Osteocyte (in vitro differentiated cells): ENCODE results near the gene PMPCB. TPM values are rescaled to one million over a fixed set of nuclear protein-coding genes. Genes with fewer than 3 reads are reported as not detected.

Source experiments
- DNase-seq: peaks from one replicate; pipeline ENCODE4 v3.0.0; 2021; ENCODE audit warnings: mixed read lengths; ENCODE audit not compliant: unreplicated experiment; ENCODE audit errors: extremely low spot score
- H3K27ac Mint-ChIP-seq: one replicate; pipeline ENCODE4 v1.8.0; 2021; ENCODE audit warnings: mild to moderate bottlenecking, mixed read lengths; ENCODE audit not compliant: unreplicated experiment
- H3K27me3 Mint-ChIP-seq: one replicate; pipeline ENCODE4 v1.8.0; 2021; ENCODE audit warnings: mixed read lengths; ENCODE audit not compliant: unreplicated experiment
- H3K36me3 Mint-ChIP-seq: one replicate; pipeline ENCODE4 v1.8.0; 2021; ENCODE audit warnings: mixed read lengths; ENCODE audit not compliant: unreplicated experiment
- H3K4me1 Mint-ChIP-seq: one replicate; pipeline ENCODE4 v1.8.0; 2021; ENCODE audit warnings: mixed read lengths; ENCODE audit not compliant: unreplicated experiment
- H3K4me3 Mint-ChIP-seq: one replicate; pipeline ENCODE4 v1.8.0; 2021; ENCODE audit warnings: mild to moderate bottlenecking, moderate library complexity, mixed read lengths; ENCODE audit not compliant: unreplicated experiment
- H3K9me3 Mint-ChIP-seq: one replicate; pipeline ENCODE4 v1.8.0; 2021; ENCODE audit warnings: mixed read lengths; ENCODE audit not compliant: unreplicated experiment
- total RNA-seq: library from RNA; stranded (reverse); gene quantifications from 2 replicates; pipeline ENCODE4 v1.2.1, GENCODE V29; 2021
- TF ChIP-seq, protein P1 (sequence below): fragments of 200-600 bp; sonication (generic); IDR thresholded peaks from 2 replicates; pipeline ENCODE4 v1.5.0; 2021; ENCODE audit warnings: antibody characterized with exemption, mild to moderate bottlenecking, moderate library complexity

PMPCB gene
- total RNA-seq, 1 donor from 2014 or later: 52.7 TPM

DNA sequence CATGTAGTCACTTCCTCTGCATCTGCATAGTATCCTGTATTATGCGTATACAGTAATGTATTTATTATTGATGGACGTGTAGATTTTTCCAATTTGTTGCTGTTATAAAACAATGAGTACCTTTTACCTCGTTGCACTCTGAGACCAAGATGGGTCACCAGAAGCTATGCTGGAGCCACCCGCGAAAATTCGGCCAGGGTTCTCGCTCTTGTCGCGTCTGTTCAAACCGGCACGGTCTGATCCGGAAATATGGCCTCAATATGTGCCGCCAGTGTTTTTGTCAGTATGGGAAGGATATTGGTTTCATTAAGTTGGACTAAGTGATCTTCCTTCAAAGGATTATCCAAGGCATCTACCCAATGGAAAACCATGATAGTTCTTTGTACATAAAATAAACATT is 51.2 kb downstream of the PMPCB start:
- no peaks in the 10 kb centered on the region for H3K9me3 Mint-ChIP-seq
- H3K4me1 Mint-ChIP-seq: peaks cover 38% of the 10 kb centered on the region
- H3K27ac Mint-ChIP-seq: peak overlapping the region; percentile 98
- TF ChIP-seq, protein P1, sequence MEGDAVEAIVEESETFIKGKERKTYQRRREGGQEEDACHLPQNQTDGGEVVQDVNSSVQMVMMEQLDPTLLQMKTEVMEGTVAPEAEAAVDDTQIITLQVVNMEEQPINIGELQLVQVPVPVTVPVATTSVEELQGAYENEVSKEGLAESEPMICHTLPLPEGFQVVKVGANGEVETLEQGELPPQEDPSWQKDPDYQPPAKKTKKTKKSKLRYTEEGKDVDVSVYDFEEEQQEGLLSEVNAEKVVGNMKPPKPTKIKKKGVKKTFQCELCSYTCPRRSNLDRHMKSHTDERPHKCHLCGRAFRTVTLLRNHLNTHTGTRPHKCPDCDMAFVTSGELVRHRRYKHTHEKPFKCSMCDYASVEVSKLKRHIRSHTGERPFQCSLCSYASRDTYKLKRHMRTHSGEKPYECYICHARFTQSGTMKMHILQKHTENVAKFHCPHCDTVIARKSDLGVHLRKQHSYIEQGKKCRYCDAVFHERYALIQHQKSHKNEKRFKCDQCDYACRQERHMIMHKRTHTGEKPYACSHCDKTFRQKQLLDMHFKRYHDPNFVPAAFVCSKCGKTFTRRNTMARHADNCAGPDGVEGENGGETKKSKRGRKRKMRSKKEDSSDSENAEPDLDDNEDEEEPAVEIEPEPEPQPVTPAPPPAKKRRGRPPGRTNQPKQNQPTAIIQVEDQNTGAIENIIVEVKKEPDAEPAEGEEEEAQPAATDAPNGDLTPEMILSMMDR: no peak
- peaks cover 11% of the 10 kb centered on the region for H3K36me3 Mint-ChIP-seq
- H3K4me3 Mint-ChIP-seq: peak overlapping the region; percentile 98
- no peaks in the 10 kb centered on the region for H3K27me3 Mint-ChIP-seq
- DNase-seq: no peak

DNA sequence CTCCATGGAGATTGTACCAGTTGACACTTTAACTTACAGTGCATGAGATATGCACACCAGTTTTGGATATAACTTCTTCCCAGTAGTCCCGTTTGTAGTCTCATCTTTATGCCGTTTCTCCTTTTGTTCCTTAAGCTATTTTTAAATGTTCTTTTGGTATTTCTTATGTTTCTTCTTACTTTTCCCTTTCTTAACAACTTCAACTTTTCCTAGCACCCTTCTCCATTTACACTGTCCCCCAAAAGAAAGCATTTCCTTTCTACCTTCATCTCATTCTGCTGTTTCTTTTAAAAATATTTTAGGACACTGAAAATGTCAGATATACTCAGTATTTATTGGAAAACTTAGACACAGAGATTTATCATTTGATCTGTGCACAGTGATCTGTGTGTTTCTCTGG is 51.7 kb downstream of the PMPCB start:
- Mint-ChIP-seq H3K4me1 (peaks cover 35% of the 10 kb centered on the region), H3K27ac (peak overlapping the region; percentile 98), H3K4me3 (peak overlapping the region; percentile 98), H3K9me3 (no peaks in the 10 kb centered on the region), H3K27me3 (no peaks in the 10 kb centered on the region), H3K36me3 (peaks cover 16% of the 10 kb centered on the region)
- TF ChIP-seq, protein P1: no peak
- DNase-seq: no peak

DNA sequence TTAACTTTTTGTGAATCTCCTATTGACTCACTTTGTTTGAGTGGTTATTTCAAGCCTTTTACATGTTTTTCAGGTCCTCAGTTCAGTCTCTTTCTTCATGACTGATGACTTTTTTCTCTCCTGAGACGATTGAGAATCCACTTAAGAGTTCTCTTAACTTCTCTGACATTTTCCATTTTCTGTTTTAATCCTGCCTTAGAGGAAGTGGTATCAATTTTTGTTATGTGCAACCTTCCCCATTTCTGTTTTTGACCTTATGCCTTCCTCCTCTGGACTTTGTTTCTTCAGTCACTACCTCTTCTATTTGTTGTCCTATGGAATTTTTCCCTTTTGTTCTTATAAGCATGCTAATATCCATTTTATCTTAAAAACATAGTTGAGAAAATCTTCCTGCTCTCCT is 52.6 kb downstream of the PMPCB start:
- H3K4me1 Mint-ChIP-seq: peaks cover 34% of the 10 kb centered on the region
- peaks cover 19% of the 10 kb centered on the region for H3K36me3 Mint-ChIP-seq
- no peak overlapping the region for H3K27ac Mint-ChIP-seq
- TF ChIP-seq, protein P1: no peak
- DNase-seq: no peak
- peak overlapping the region; percentile 56 for H3K4me3 Mint-ChIP-seq
- H3K27me3 Mint-ChIP-seq: no peaks in the 10 kb centered on the region
- H3K9me3 Mint-ChIP-seq: no peaks in the 10 kb centered on the region

Other genes starting within 250 kb of the PMPCB start
- gene FBXL13, start 222.6 kb upstream of the PMPCB start, total RNA-seq: 0.83 and 0.97 TPM in 2 replicates
- 28.5 and 29.3 TPM in 2 replicates for gene ARMC10, start 222.3 kb upstream of the PMPCB start, total RNA-seq
- gene NAPEPLD, start 148.3 kb upstream of the PMPCB start, total RNA-seq: 11.6 and 12.9 TPM in 2 replicates
- 20.7 and 21.2 TPM in 2 replicates for gene DNAJC2, start 47.3 kb downstream of the PMPCB start, total RNA-seq
- gene PSMC2, start 50.2 kb downstream of the PMPCB start, total RNA-seq: 130 and 135 TPM in 2 replicates
- not detected in 2 replicates for gene SLC26A5, start 148.8 kb downstream of the PMPCB start, total RNA-seq